NCI-H1105 (cell line): ENCODE data around the gene FAM217B.

ENCODE experiments used
- DNase-seq: peaks from one replicate; lab custom pipeline; 2025; lab: John Stamatoyannopoulos, UW

The FAM217B gene, protein sequence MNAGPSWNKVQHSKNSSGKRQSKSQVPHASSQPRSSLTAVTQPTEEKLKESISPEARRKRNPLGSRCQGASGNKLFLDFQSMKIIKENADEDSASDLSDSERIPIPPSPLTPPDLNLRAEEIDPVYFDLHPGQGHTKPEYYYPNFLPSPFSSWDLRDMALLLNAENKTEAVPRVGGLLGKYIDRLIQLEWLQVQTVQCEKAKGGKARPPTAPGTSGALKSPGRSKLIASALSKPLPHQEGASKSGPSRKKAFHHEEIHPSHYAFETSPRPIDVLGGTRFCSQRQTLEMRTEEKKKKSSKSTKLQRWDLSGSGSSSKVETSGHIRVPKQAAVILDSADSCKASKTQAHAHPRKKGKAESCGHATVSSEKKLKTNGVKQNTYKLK

DNA sequence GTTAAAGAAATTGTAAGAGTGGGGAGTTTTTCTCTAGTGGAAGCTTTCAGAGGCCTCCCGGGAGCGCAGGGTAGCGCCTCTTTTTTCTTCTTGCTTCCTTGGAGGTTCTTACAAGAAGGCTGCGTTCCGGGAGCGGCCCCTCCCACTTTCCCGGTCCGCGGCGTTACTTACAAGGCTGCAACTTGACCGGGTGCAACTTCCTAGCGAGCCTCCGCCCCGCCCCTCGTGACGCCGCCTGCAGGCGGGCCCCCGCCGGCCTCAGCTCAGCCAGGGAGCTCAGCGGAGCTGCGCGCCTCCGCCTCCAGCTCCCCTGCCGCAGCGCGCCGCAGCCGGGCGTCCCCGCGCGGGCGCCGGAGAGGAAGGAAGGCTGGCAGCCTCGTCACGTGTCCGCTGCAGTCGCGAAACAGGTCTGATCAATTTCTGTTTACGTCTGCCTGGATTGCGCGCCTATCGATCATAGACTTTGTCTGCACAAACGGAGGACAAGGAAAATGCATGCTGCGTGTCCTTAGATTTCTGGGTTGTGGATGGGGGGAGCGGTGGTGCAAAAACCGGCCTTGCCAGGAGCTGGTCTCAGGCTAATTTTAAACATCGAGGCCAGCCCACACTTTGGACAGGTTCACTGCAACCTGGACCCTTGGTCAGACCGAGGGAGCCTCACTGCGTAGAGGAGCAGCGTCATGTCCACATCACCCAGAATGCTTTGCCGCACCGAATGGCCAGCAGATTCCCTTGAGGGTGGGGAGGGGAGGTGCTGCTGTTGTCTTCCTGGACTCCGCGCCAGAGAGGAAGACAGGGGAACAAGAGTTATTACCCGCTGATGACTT is at the start of gene FAM217B, which contains the start of gene PPP1R3D:
Gene FAM217B, plus strand, starts transcription at position 261 of the 827 bp plus-strand sequence. CDS start 3,555 bp downstream, outside the sequence.
Gene PPP1R3D, minus strand, starts transcription at position 177 of the 827 bp plus-strand sequence. CDS start 374 bp downstream, outside the sequence.
- DNase-seq: peak; percentile 85

DNA sequence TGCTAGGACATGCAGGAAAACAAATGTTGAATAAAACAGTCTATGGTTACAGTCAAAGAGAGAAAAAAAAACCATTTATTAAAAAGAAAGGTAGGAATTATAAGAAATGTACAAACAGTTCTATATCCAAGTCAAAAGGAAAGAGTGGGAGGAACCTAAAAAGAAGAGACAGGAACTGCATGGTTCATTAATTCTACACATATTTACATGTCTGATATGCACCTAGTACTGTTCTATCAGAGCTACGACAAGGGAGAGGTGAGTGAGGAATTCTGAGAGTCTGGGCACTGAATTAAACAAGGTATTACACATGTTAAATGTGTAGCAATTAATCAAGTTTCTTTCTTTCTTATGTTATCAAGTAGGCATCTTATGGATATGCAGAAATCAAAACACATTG is 48.6 kb upstream of the FAM217B start:
- no peak for DNase-seq

DNA sequence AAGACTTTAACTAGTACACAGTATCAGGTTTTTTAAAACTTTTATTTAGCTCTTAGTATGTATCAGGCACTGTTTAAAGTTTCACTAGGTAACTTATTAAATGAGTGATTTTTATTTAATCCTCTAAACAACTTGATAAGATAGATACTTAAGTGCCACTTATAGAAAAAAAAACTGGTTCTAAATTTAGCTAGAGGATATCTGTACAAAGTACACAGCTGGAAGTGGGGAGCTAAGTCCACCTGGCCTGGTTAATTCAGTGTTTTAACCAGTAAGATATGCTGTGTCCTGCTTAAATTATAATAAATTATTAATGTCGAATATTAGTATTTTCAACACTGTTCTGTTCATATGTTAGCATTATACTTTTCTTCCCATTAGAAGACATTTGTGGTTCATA is 44.3 kb upstream of the FAM217B start:
- no peak for DNase-seq

DNA sequence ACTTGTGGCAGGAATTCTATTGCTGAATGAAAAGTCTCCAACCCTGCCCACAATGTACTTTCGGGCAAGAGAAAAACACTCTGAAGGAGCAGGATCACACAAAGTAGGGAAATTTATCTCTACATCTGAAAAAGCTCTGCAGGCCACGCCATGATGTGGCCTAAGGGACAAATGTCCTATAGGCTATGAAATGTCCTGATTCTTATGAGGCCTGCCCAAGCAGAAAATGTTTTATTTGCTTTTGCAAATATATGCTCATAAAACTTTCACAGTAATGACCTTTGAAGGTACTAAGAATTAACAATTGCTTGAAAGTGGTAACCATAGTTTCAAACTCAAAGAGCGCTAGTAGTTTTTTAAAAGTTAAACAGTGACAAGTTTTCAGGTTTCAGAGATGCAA is 37.7 kb upstream of the FAM217B start:
- no peak for DNase-seq

DNA sequence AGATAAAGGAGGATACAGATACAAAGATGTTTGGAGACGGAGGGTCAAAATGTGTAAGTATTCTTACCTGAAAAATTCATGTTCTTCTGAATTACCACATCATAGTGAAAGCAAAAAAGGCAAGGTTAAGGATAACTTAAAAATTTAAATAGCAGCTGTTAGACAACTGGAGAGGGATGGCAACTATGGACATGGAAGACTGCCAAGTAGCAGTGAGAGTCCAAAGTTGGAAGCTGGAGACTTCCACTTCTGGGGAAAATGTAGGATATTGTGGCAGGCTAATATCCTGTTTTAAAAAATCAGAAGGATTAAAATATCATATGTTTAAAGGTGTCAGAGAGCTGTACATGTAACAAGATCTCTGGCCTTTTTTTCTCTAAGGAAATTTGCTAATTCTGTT is 36.6 kb upstream of the FAM217B start:
- no peak for DNase-seq

DNA sequence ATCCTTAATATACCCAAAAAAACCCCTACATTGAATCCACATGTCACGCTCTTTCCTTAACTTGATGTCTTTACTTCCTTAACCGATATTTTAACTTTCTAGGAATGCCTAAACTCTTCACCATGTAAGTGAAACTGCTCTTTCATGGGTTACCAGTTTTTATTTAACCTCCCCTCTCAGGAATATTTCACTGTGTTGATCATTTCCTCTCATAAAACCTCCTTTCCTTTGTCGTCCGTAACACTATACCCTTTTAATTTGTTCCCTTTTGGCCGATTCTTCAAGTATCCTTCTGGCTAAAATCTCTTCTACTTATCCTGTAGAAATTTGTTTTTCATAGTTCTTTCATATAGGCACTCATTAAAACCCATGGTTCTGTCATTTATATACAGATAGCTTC is 31.3 kb upstream of the FAM217B start:
- no peak for DNase-seq

DNA sequence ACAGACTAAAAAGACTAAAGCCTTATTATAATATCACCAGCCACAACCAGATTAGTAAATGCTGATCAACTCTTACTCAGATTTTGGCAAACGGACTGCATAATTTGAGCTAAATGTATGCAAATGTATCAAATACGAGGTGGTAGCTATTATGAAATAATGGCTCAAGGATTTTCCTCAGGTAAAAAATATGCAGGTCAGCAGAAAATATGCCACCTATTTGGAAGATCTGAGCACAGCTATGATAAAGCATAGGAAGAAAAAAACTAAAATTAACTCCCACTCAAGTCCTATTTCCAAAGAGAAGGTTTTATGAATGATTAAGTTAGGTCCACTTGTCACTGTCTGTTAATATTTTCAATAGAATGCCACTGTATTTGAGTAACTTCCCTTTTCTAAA is 29.1 kb upstream of the FAM217B start:
- DNase-seq: no peak

DNA sequence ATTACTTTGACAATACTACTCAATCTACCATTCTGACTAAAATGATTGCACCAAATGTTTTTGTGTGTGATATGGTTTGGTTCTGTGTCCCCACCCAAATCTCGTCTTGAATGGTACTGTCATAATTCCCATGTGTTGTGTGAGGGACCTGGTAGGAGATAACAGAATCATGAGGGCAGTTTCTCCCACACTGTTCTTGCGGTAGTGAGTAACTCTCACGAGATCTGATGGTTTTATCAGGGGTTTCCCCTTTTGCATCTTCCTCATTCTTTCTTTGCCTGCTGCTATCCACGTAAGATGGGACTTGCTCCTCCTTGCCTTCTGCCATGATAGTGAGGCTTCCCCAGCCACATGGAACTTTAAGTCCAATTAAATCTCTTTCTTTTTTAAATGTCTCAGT is 27.6 kb upstream of the FAM217B start:
- DNase-seq: no peak

DNA sequence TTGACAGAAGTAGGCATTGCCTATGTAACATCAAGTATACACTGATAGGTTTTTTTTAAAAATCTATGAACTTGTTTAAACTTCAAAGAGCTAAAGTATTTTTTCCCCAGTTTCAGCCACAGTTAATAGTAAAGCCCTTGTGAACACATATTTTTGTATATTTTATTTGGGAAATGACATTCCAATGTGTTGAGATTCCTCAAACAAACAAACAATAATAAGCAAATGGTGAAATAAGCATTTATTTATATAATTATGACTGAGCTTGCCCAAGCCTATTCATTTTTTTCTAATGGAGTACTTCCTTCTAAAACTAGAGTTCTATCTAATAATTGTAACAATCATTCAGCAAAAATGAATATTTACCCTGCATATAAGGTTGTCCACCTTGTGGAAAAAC is 19.2 kb upstream of the FAM217B start:
- DNase-seq: no peak

DNA sequence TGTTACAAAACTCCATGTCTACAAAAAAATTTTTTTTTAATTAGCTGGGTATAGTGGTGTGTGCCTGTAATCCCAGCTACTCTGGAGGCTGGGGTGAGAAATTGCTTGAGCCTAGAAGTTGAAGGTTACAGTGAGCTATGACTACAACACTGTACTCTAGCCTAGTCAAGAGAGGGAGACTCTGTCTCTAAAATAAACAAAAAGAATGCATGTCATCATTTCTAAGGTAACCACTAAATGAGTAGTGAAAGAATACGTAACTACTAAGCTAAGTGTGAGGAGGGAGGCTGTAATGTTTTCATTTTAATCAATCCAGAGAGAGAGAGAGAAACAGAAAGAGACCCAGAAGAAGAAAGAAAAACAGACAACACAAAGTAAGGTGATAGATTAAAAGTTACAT is 16.7 kb upstream of the FAM217B start:
- DNase-seq: no peak

DNA sequence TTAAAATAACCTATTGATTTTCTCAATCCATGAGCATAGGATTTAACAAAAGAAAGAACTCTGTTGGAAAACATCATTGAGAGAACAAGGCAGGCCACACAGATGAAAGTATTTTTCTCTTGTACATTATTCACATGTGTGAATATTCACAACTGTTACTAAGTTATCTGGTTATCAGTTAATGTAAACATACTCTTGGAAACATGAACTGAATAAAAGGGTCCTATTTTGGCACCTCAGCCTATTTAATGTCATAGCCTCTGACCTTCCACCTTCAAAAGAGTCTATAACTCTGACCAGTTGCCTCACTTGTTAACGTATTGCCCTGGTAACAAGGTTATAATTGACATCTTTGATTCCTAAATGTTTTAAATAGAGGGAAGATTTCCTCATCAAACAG is 14.8 kb upstream of the FAM217B start:
- no peak for DNase-seq

DNA sequence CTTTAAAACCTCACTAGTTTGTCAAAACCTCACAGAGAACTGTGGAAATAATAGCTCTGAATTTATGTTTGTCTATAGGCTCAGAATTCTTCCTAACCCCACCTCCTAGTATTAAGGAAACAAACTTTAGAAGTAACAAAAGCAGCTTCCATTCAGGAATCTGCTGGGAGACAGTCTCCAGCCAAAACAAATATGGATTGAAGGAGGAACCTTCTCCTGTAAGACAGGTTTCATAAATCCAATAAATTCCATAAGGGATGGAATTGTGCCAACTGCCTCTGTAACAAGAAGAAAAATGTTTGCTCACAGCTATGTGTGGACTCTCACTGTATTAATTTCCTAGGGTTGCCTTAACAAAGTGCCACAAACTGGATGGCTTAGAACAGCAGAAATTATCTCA is 14.3 kb upstream of the FAM217B start:
- DNase-seq: no peak

DNA sequence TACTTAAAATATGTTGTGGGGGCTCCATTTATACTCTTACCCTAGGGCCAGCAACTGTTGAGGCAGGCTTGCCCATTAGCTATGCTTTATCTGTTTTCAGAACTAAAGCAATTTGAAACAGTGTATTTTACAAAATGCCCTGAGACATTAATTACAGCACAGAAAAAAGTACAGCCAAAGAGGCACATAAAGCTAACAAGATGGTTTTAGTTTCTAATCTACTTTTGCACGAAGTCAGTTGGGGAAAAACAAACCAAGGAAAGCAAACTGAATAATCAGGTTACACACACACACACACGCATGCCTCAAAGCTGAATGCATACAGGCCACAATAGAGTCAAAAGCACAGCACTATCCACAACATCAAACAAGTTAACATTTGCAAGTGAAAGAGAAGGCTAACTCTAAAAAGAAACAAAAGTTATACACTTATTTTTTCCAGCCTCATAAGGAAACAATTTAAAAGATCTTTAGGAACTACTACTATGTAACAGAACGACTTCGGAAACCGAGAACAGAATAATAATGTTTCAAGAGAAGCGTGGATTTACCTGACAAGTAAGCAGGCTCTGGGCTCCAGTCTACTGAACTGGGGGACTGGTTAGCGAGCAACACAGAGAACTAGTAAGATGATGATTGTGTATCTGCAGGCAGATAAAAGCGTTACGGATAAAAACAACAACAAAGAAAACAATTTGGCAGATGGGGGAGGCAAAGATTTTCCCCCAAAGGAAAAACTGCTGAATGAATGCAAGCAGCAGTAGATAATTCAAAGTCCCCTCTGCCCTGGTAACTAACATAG is 8.5 kb upstream of the FAM217B start:
- DNase-seq: no peak

DNA sequence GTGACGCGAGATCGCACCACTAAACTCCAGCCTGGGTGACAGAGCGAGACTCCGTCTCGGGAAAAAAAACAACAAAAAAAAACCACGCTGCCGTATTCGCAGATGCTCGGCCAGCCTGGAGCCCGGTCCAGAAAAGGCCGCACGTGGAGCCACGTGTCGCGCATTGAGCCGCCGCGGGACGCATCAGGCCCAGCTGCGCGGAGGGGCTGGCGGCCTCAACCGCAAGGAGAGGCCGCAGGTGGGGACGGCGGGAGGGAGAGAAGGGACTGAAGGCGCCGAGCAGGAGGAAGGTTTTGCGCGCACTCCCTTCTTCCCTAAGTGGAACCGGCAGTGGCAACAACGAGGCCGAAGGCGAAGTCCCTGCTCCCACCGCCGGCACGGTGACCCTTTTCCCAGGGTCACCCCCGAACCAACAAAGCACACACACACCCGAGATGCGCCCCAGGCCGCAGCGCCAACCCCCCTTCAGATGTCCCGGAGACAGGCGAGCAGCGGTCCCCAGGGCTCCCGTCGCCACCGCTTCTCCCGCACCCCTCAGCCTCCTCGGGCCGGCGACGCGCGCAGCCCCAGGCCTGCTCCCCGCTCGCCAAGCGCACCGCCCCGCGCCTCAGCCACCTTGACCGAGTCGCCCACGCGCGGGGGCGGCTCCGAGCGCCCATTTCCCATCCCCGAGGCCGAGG is 7.4 kb upstream of the FAM217B start:
- no peak for DNase-seq

DNA sequence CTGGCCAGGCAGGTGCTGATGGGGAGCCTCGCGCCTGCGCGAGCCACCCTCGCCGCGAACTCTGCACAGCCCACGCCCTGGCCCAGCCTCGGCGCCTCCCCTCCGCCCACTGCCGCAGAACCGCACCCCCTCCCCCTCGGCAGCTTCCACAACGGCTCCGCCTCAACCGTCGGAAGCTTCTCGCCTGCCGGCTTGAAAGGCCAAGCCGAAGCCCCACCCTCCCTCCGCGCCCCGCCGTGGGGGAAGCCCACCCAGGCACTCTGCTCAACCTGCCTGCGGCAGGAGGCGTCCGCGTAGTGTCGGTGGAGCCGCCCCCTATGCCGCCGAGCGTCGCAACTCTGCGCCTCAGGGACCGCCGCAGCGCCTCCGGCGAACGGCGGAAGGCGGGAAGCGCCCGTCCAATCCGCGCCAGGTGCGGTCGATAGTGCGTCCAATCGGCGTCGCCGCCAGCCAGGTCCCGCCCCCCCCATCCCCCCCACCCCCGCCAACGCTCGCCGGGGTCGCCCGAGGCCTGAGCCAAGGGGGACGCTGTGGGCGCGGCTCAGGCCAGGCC is 6.8 kb upstream of the FAM217B start, which contains the start of gene SYCP2:
Gene SYCP2, minus strand, starts transcription at position 342 of the 553 bp plus-strand sequence. CDS start 11,224 bp downstream, outside the sequence.
- no peak for DNase-seq

DNA sequence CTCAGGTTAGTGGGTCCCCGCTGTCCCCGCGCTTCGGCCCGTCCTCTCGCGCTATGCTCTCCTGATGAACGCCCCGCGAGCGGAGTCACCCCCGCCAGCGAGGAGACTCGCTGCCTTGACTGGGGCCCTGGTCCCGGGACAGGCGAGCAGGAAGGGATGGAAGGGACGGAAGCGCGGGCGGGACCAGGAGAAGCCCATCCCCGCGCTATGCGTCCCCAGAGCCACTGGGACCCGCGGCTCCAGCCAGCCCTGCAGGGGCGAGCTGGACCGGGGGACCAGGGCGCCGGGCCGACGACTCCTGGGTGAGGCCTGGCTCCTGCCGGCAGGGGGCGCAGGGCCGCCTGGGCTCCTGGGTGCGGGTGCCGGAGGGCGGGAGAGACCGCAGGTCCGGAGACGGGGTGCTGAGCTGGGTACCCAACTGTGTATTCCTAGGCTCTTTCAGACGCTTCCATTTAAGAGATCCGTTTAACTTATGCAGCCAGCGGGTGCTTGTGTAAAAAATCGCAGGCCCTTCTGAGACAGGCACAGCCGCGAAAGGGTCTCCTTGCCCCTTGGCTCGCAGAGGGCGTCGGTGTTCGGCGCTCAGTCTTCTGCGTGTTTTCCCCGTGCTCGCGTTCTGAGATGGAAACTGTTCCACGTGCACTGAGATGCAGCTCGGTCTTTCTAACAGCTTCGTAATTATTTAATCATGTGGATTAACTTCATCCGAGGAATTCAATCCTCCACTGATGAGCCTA is 6.2 kb upstream of the FAM217B start:
- DNase-seq: no peak

DNA sequence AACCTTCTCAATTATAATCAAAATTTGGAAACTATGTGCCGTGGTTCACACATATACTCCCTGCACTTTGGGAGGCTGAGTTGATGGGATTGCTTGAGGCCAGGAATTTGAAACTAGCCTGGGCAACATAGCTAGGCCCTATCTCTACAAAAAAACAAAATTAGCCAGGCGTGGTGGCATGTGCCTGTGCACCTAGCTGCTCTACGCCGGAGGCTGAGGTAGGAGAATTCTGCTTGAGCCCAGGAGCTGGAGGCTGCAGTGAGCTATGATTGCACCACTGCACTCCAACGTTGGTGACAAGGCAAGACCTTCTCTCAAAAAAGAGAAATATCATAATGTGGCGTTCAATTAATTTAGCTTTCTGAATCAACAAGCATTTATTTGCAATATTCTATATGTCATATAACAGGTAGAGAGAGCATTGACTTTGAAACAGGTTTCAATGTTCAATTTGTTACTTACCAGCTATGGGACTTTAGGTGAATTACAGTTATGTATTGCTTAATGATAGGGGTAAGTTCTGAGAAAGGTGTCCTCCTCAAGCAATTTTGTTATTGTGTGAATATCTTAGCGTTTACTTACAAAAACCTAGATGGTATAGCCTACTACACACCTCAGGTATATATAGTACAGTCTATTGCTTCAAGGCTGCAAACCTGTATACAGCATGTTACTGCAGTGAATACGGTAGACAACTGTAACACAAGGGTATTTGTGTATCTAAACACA is 4.6 kb upstream of the FAM217B start:
- DNase-seq: no peak

DNA sequence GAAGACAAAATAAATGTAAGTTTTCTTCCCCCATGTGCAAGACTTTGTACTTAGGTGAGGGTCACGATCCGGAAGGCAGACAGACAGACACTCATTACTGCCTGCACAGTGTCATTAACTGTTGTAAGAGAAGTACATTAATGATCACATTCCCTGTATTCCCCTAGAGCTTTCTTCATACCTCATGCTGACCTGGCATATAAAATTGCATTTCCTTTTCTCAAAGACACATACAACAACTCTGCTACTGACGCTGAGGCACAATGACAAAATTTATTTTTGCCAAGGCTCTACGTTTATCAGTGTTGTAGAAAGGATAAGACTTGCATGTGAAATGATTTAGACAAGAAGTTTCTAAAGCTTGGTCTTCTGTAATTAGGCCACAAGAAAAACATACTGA is 3.8 kb upstream of the FAM217B start:
- DNase-seq: no peak

DNA sequence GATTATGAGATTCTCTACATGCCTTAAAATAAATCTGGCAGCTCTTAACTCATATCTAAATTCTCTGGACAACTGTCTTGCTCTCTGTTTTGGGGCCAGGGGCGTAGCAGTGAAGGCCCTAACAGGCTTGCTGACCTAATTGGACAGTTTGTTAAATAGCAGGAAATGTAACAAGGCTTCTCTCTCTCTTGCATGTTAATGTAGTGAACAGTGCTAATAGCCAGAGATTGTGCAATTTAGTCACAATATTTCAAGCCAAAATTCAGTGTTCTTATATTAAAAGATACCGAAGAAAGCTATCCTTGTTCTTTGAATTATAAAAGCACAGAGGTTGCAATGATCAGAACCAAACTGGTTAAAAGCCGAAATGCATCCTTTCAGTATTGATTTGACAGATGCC is 3.0 kb upstream of the FAM217B start:
- DNase-seq: no peak

DNA sequence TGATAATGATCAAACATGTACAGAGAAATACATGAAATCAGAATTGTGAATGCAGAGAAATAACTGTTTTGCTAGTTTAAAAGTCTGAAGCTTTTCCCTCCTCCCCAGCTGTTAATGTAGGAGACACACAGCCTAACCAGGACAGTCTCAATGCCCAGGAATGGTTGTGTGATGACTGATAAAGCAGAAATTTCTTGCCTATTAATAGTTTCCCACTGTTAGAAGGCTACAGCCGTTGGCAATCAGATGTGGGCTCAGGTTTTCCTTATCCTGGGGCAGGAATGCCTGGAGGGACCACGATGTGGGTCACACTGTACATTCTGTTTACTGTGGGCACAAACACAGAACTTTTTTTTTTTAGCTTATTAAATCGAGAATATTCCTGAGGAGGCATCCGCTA is 2.0 kb upstream of the FAM217B start:
- no peak for DNase-seq
